ENCODE data around the gene RPS29.
"Not testable (repeated sequence)": the region's sequence is repeated elsewhere in the genome, so short reads cannot be mapped to it uniquely, and the experiment has no call there.

RPS29 gene

DNA sequence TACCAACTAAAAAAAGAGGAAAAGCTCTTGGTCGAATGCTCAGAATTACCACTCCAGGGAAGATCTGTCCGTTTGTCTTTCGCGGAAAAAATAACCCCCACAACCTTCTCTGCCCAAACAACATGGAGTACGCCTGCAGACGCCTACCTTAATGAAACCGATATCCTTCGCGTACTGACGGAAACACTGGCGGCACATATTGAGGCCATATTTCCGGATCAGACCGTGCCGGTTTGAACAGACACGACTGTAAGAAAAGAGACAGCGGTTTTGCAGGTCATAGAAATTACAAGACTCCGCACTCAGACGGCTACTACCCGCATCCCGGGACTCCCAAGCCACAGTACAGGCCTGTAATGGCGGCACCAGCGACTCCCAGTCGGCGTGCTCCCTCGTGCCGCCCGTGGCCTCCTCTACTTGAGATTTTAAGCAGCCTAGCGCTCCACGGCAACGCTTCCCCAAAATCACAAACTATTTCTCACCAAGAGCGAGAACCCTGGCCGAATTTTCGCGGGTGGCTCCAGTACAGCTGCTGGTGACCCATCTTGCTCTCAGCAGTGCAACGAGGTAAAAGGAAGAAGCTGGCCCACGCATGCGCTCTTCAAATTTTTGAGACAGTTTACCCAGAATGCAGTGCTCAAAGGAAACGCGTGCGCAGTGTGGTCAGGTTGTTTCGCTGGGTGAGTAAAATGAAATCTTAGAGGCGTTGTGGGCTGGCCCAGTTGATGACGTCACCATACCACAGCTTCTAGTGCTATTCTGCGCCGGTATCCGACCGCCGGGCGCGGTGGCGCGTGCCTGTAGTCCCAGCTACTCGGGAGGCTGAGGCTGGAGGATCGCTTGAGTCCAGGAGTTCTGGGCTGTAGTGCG is at the start of gene RPS29:
RPS29 (minus strand) TSS at position 578 of the 870 bp plus-strand sequence; CDS start at position 544, 34 bp downstream.
- peak; percentile 99 for DNase-seq (ENCODE audit: low read depth)

DNA sequence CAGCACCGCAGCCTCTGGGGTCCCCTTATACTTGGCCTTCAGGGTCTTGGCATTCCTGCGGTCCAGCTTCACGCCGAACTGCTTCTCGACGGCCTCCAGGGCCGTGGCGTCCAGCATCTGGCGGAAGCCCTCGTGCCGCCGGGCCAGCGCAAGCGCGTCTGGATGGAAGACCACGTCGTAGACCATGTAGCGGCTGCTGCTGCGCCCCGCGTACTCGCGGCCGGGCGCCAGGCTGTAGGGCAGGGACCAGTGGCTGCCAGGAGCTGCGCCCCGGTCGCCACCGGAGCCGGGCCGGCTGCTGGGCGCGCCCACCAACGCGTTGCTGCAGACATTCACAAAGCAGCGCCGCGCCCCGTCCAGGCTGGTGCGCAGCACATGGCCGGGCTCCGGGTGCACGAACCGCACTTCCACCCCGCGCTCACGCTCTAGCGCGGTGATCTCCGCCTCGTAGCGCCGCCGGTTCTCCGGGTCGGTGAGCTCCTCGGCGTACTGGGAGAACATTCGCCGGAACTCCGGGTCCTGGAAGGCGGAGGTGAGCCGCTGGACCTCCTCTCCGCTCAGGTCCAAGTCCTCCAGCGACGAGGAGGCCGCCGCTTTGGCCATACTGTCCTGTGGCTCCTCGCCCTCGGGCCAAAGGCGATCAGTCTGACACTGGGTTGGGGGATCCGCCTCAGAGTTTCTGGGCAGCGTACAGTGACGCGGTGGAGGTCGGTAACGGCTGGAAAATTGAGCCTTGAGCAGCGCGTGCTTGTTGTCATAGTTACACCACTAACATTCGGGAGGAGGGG is 48.6 kb upstream of the RPS29 start, which contains the start of gene DNAAF2:
DNAAF2 (minus strand) TSS at position 698 of the 788 bp plus-strand sequence; CDS start at position 603, 95 bp downstream.
- peak; percentile 69 for DNase-seq (ENCODE audit: low read depth)

DNA sequence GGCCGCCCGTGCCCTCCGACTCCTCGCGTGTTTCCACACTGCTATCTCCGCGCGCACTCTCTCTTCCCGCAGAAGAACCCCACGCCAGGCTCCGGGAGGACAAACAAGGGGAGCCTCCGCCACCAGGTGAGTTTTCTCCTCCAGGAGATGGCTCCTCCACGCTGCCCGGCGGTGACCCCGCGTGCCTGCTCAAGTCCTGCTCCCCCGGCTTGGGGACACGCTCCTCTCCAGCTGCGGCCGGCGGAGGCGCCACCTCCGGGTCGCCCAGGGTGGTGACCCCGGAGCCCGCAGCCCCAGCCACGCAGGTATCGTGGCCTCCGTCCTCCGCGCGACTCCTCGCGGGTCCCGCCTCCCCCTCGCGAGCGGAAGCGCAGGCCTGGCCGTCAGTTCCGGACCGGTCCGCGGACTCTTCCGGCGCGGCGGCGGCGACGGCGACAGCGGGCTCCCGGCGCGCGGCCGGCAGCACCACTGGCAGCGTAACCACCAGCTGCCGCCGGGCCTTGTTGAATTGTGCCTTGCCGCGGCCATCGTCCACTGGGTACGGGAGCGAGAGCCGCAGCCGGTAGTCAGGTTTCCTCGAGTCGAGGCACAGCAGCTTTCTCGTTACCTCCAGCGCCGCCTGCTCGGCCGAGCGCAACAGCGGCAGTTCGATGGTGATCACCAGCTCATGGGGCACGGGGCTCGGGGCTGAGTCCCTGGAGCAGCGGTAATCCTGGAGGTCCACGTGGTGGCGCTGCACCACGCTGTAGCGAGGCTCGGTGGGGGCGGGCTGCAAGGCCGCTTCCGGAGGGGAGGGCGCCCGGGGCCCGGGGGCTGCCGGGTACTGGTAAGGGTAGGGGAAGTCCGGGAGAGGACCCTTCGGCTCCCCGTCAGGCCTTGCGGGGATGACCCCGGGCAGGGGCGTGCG is 47.7 kb upstream of the RPS29 start:
- peak; percentile 88 for DNase-seq (ENCODE audit: low read depth)

DNA sequence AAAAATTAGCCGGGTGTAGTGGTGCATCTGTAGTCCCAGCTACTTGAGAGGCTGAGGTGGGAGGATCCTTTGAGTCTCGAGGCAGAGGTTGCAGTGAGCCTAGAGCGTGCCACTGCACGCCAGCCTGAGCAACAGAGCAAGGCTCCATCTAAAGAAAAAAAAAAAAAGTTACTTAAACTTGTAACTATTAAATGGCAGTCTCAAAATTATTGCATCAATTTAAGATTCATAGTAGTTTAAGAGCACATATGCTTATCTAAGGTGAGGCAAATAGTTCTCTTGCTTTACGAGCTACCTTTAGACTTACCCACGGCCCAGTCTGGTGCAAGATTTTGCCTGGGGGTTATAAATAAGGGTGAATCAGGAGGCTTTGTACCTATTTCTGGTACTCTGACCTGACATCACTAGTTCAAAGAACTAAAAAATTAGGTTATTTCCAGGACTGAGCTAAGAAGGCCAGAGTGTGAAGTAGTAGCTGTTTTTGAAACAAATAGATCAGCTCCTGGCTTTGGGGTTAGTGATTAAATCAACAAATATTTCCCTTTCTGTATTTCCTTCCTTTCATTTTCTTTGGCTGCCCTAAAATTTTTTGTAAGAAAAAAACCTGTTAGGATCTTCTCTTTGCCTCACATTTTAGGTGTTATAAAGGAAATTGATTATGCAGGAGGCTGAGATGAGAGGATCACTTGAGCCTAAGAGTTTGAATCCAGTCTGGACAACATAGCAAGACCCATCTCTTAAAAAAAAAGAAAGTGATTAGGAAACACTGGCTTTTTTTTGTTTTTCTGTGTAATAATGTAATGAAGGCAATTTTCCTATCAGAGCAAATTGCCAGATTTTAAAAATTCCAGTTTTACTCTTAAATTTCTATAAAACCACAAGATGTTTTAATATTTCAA is 38.0 kb upstream of the RPS29 start:
- no peak for DNase-seq (ENCODE audit: low read depth)

DNA sequence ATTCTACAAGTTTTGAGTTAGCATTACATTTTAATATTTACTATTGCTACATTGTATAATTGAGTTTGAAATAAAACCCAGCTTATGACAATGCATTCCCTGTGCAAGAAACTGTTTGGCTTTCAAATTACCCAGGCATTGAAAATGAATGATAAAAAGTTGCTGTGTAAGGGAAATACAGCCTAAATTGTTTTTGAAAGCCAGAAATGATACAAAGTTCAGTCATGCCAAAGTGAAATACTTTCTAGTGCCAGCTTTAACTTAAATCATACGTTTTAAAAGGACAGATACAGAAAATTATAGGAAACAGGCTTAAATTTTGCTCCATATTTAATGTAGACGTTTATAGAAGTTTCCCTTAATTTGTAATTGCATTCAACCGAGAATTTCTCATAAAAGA is 37.2 kb upstream of the RPS29 start:
- DNase-seq (ENCODE audit: low read depth): no peak

DNA sequence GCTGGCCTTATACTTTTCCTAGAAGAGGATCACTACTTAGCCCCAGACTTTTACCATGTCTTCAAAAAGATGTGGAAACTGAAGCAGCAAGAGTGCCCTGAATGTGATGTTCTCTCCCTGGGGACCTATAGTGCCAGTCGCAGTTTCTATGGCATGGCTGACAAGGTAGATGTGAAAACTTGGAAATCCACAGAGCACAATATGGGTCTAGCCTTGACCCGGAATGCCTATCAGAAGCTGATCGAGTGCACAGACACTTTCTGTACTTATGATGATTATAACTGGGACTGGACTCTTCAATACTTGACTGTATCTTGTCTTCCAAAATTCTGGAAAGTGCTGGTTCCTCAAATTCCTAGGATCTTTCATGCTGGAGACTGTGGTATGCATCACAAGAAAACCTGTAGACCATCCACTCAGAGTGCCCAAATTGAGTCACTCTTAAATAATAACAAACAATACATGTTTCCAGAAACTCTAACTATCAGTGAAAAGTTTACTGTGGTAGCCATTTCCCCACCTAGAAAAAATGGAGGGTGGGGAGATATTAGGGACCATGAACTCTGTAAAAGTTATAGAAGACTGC is 35.9 kb upstream of the RPS29 start:
- no peak for DNase-seq (ENCODE audit: low read depth)

DNA sequence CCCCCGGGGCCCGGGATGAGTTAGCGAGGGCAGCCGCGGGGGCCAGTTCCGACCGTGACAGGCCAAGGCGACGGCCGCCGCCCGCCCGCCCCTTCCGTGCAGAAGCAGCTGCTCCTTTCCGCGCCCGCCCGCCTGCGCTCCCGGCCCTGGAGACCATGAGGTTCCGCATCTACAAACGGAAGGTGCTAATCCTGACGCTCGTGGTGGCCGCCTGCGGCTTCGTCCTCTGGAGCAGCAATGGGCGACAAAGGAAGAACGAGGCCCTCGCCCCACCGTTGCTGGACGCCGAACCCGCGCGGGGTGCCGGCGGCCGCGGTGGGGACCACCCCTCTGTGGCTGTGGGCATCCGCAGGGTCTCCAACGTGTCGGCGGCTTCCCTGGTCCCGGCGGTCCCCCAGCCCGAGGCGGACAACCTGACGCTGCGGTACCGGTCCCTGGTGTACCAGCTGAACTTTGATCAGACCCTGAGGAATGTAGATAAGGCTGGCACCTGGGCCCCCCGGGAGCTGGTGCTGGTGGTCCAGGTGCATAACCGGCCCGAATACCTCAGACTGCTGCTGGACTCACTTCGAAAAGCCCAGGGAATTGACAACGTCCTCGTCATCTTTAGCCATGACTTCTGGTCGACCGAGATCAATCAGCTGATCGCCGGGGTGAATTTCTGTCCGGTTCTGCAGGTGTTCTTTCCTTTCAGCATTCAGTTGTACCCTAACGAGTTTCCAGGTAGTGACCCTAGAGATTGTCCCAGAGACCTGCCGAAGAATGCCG is 35.1 kb upstream of the RPS29 start:
- no peak for DNase-seq (ENCODE audit: low read depth)

DNA sequence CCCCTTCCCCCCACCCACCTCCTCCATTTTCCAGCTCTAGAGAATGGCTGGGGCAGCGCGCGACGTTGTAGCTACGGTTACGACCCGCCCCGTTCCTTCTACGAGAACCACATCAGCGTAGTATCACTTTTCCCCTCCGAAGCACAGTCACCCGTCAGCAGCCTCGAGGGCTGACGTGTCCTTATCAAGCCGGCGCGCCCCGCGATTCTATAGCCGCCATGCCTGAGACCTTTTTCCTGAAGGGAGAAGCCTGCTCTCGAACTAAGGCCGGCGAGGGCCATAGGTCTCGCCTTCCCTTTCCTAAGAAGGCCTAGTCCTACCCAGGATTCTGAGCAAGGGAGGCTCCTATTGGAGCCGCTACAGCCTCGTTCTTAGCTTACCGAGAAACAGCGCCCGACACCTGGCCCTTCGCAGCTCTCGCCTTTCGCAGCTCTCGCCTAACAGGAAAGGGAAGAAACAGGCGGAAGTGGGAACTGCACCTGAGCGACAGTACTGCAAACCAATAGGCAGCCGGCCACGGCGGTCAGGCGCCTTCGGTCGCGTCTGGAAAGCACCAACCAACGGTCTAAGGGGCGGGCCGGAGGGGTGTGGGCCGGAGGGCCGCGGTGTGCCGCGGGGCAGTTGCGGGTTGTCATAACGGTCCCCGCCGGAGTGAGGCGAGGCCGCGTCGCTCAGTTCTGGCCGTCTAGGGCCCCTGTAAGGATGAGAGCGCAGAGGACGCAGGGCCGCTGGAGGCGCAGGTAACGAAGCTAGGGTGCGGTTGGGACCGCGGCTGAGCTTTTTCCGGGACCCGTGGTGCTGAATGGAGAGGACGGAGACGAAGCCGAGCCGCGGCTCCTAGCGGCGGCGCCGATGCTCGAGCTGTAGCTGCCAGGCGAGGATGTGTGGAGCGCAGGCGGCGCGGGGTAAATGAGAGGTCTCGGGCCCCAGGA is 34.3 kb upstream of the RPS29 start, which contains the start of the genes MGAT2 and RPL36AL:
MGAT2 (plus strand) TSS at position 618 of the 932 bp plus-strand sequence. CDS start 470 bp downstream, outside the sequence.
RPL36AL (minus strand) TSS at position 445 of the 932 bp plus-strand sequence. CDS start 1,522 bp downstream, outside the sequence.
- peak; percentile 98 for DNase-seq (ENCODE audit: low read depth)

DNA sequence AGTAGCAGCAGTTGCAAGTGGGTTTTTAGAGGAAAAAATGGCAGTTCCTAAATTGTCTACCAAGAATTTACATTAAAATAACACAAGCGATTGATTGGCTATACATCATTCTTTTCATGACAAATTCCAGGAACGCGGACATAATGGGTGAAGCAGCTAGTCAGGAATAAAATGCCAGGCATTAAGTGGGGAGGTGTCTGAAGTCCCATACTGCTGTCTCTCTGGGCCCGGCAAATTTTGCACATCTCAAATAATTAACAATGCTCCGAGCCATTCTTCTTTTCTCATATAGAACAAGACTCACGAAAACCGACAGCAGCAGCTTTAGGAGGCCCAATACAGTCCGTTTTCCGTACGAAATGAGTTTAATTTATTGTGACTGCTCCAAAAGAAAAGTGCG is 33.5 kb upstream of the RPS29 start:
- DNase-seq (ENCODE audit: low read depth): no peak

DNA sequence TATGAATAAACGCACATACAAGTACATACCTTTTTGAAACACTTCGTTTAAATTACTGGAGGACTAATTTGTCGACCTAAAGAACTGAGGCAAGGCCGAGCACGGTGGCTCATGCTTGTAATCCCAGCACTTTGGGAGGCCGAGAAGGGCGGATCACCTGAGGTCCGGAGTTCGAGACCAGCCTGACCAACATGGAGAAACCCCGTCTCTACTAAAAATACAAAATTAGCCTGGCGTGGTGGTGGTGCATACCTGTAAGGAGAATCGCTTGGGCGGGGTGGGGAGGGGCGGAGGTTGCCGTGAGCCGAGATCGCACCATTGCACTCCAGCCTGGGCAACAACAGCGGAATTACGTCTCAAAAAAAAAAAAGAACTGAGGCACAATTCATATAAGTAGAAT is 33.1 kb upstream of the RPS29 start:
- not testable (repeated sequence) for DNase-seq (ENCODE audit: low read depth)

DNA sequence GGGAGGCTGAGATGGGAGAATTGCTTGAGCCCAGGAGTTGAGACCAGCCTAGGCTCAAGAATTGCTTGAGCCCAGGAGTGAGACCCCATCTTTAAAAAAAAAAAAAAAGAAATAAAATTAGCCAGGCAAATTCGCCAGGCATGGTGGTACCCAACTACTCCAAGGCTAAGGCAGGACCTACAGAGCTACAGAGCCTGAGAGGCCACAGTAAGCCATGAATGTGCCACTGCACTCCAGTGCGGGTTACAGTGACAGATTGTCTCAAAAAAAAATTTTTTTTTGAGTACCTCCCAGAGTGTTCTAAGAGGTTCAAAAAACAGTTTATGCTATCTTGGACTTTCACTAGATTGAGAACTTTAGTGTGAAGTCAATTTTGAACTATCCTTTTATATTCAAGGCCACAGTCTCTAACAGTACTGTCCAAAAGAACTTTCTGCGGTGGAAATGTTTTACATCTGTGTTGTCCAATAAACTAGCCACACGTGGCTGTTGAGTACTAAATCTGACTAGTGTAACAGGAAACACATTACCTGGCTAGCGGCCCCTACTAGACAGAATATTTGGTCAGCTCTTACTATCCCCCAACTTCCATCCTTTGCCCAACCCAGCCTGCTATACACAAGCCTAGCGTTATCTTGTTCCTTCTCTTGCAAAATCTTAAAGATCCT is 31.8 kb upstream of the RPS29 start:
- DNase-seq (ENCODE audit: low read depth): no peak

DNA sequence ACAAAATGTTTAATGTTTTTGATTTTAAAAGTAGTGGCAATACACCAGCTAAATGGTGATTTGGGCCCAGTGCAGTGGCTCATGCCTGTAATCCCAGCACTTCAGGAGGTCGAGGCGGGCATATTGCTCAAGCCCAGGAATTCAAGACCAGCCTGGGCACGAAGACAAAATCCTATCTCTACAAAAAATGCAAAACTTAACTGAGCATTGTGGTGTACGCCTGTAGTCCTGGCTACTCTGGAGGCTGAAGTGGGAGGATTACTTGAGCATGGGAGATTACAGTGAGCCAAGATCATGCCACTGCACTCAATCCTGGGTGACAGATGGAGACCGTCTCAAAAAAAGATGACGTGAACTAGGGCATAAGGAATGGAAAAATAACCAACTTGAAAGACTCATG is 29.6 kb upstream of the RPS29 start:
- DNase-seq (ENCODE audit: low read depth): no peak

DNA sequence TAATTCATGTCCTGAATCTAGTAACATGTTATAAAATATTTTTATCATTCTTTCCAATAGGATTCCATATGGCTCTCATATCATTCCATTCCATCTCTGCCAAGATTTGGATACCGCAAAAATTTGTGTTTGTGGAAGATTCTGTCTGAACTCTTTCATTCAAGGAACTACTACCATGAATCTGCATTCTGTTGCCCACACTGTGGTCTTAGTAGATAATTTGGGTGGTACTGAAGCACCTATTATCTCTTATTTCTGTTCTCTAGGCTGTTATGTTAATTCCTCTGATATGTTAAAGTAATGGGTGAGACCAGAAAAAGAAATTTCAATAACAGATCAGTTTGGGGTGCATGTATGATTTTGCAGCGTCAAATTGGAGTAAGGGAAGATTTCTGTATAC is 28.0 kb upstream of the RPS29 start:
- no peak for DNase-seq (ENCODE audit: low read depth)

DNA sequence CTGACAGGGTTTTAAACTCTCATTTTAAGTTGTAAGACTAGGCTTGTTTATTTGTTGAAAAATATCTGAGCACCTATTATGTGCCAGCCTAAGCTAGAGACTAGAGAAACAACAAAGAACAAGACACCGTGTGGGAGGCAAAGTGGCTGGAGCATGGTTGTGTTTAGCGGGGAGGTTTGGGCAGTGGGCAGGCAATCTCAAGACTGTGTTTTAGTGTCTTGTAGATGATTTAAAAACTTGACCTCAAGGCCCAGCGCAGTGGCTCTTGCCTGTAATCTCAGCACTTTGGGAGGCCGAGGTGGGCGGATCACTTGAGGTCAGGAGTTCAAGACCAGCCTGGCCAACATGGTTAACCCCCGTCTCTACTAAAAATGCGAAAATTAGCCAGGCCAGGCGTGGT is 26.5 kb upstream of the RPS29 start:
- no peak for DNase-seq (ENCODE audit: low read depth)

DNA sequence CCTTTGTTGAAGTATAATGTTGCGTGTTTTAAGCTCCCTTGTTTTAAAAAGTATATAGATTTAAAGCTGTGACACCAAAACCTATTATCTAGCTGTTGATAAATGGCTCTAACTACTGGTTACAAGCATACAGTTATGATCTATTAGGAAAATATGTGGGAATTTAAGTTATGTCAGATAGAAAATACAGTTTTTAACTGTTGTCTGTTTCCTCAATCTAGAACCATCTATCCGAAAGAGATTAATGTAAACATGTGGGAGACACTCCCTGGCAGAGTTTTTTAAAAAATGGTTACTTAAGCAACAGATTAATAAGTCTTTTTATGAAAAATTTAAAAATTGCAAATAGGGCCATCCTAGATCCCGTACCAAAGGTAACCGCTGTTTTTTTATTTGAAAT is 26.1 kb upstream of the RPS29 start:
- DNase-seq (ENCODE audit: low read depth): no peak

DNA sequence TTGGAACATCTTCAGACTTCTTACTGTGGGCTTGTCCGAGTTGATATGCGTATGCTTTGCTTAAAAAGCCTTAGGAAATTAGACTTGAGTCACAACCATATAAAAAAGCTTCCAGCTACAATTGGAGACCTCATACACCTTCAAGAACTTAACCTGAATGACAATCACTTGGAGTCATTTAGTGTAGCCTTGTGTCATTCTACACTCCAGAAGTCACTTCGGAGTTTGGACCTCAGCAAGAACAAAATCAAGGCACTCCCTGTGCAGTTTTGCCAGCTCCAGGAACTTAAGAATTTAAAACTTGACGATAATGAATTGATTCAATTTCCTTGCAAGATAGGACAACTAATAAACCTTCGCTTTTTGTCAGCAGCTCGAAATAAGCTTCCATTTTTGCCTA is 21.4 kb upstream of the RPS29 start:
- DNase-seq (ENCODE audit: low read depth): no peak

DNA sequence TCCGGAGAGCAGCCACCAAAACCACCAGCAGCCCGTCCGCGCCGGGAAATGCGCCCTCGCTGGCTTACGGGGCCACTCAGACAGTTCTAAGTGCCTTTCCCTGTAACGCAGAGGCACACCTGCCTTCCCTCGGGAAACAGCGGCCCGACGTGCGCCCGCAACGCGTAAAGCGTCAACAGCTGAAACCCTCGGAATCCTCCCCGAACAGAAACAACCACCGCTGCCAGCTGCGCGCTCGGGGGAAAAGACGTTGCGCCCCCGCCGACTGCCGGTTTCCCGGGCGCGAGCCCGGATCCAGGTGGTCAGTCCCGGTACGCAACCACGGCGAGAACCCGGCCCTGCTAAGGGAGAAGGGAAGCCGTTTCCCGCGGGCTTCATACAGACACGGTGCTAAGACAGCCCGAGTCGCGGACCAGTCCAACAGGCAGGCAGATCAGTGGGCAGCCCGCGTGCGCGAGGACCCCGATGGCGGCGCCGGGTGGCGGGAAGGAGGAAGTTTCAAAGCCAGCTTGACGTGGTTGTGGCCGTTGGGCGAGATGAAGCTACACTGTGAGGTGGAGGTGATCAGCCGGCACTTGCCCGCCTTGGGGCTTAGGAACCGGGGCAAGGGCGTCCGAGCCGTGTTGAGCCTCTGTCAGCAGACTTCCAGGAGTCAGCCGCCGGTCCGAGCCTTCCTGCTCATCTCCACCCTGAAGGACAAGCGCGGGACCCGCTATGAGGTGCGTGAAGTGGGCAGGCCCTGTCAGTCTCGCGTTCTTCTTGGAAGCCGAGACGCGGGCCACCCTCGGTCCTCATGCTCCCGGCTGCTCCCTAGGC is 12.5 kb upstream of the RPS29 start, which contains the start of gene LRR1:
LRR1 (plus strand) TSS at position 456 of the 816 bp plus-strand sequence; CDS start at position 537, 81 bp downstream.
- peak; percentile 55 for DNase-seq (ENCODE audit: low read depth)

Measured in stromal cell of bone marrow (primary cell).